Activated T-cell treated with anti-CD3 and anti-CD28 coated beads, Interleukin-2, amount 50 U/mL, for 72 hours (primary cell): ENCODE results near the gene GGTLC1. TPM values are rescaled to one million over a fixed set of nuclear protein-coding genes. Genes with fewer than 3 reads are reported as not detected.

Source experiments
- ATAC-seq, 2 donors: fragments of 150-1000 bp; cut with Tn5 transposase; replicated peaks in 1 of 2; 2 replicates each; pipeline ENCODE4 v1.10.0; 2021; ENCODE audit warnings: moderate library complexity in 2 of 2, mild to moderate bottlenecking in 1 of 2
- DNase-seq, 2 donors: peaks; one replicate each; pipeline ENCODE4 v3.0.0; 2021 to 2022; ENCODE audit warnings: mixed read lengths in 1 of 2
- H3K27ac Mint-ChIP-seq: one replicate; pipeline ENCODE4 v1.8.0; 2022; ENCODE audit warnings: mild to moderate bottlenecking, moderate library complexity, mixed read lengths
- H3K27me3 Mint-ChIP-seq: one replicate; pipeline ENCODE4 v1.8.0; 2022; ENCODE audit warnings: low read depth, mixed read lengths
- H3K36me3 Mint-ChIP-seq, 2 donors: one replicate each; pipeline ENCODE4 v1.8.0; 2022; ENCODE audit warnings: mixed read lengths in 2 of 2, mild to moderate bottlenecking in 1 of 2; ENCODE audit not compliant: insufficient read depth in 2 of 2
- H3K4me1 Mint-ChIP-seq: one replicate; pipeline ENCODE4 v1.8.0; 2022; ENCODE audit warnings: low read depth, mixed read lengths
- H3K4me3 Mint-ChIP-seq, 2 donors: one replicate each; pipeline ENCODE4 v1.8.0; 2022; ENCODE audit warnings: mild to moderate bottlenecking in 2 of 2, mixed read lengths in 2 of 2, moderate library complexity in 2 of 2
- H3K9me3 Mint-ChIP-seq, 2 donors: one replicate each; pipeline ENCODE4 v1.8.0; 2022; ENCODE audit warnings: mixed read lengths in 2 of 2
- total RNA-seq, 2 donors: library from RNA; stranded (reverse); gene quantifications; one replicate each; pipeline ENCODE4 v1.2.3, GENCODE V29; 2022

GGTLC1 gene
- total RNA-seq, 2 donors from 2014 or later: not detected

DNA sequence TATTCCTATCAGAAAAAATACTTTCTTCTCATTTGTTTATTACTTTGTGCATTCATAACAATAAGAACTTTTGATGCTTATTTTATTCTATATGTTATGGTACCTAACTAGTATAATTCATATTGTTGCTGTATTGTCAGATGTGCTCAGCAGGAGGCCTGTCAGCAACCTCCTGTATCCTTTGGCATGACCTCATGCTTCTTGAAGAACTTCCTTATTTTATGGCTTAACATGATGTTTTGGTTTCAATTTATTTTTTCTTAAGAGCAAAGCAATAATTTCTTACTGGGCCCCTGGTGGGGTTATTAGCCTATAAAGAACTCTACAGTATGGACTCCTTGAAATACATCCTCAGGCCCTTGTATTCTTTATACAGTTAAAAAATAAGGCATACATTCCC is 17.3 kb downstream of the GGTLC1 start:
- Mint-ChIP-seq H3K27me3 (peaks cover 27% of the 10 kb centered on the region), H3K9me3 (no peaks in the 10 kb centered on the region), H3K4me1 (peaks cover 16% of the 10 kb centered on the region), H3K36me3 (peaks cover 0 to 2% of the 10 kb centered on the region in 2 donors), H3K27ac (no peak overlapping the region), H3K4me3 (no peak overlapping the region)
- DNase-seq (no peak), ATAC-seq (no peak)

DNA sequence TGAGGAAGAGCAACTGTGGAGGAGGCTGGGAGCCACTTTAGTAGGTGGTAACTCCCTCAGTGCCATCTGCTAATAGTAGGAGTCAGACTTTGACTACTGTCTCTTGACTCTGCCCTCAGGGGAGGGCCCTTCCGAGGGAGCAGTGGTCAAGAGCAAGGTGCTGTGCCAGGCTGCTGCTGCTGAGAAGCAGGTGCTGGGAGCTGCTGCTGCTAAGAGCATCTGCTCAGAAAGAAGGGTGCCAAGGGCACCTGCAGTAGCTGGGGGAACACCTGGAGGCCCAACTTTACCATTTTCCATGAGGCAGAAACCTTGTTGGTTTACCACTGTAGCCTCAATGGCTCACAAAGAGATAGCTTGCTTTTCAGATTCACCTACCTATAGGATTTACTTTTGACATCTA is 18.5 kb downstream of the GGTLC1 start:
- peaks cover 0 to 4% of the 10 kb centered on the region in 2 donors for H3K9me3 Mint-ChIP-seq
- no peak overlapping the region for H3K4me3 Mint-ChIP-seq
- no peak for DNase-seq
- H3K27ac Mint-ChIP-seq: no peak overlapping the region
- peaks cover 0 to 6% of the 10 kb centered on the region in 2 donors for H3K36me3 Mint-ChIP-seq
- H3K4me1 Mint-ChIP-seq: peaks cover 16% of the 10 kb centered on the region
- H3K27me3 Mint-ChIP-seq: peaks cover 27% of the 10 kb centered on the region
- ATAC-seq: peak in 1 of 2 donors; percentile 36

GRCh38 chr20:23967616-23967979 is 21.0 kb downstream of the GGTLC1 start:
- Mint-ChIP-seq H3K36me3 (peaks cover 0 to 6% of the 10 kb centered on the region in 2 donors), H3K9me3 (peaks cover 2 to 4% of the 10 kb centered on the region in 2 donors), H3K4me1 (peaks cover 16% of the 10 kb centered on the region), H3K27me3 (peaks cover 13% of the 10 kb centered on the region), H3K4me3 (no peak overlapping the region), H3K27ac (no peak overlapping the region)
- ATAC-seq (no peak), DNase-seq (no peak)

- no peak overlapping the region for H3K27ac Mint-ChIP-seq
- ATAC-seq (no peak), DNase-seq (no peak)
- peaks cover 13% of the 10 kb centered on the region for H3K27me3 Mint-ChIP-seq
- H3K36me3 Mint-ChIP-seq: peaks cover 0 to 9% of the 10 kb centered on the region in 2 donors
- H3K4me1 Mint-ChIP-seq: peaks cover 16% of the 10 kb centered on the region
- H3K4me3 Mint-ChIP-seq: no peak overlapping the region
- H3K9me3 Mint-ChIP-seq: peaks cover 2 to 4% of the 10 kb centered on the region in 2 donors
Measured at GRCh38 chr20:23966927-23967615, 21.5 kb downstream of the GGTLC1 start.

DNA sequence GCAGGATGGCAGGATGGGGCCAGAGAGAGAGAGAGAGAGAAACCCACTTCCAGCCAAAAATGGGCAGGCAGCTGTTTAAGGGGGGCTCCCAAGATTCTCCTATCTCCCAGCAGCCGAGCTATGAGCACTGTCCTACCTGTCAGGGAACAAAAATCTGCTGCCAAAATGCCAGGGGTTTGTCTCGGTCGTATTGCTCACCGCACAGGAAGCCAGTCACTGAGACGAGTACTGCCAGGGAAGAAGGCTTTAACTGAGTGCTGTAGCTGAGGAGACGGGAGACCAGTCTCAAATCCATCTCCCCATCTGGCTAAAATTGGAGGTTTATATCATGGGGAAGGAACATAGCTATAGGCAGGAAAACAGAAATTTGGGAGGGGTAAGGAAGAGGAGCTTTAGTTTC is 22.3 kb downstream of the GGTLC1 start:
- peaks cover 2 to 4% of the 10 kb centered on the region in 2 donors for H3K9me3 Mint-ChIP-seq
- H3K27ac Mint-ChIP-seq: no peak overlapping the region
- DNase-seq (no peak), ATAC-seq (no peak)
- H3K36me3 Mint-ChIP-seq: peaks cover 0 to 9% of the 10 kb centered on the region in 2 donors
- H3K4me1 Mint-ChIP-seq: peaks cover 16% of the 10 kb centered on the region
- no peak overlapping the region for H3K4me3 Mint-ChIP-seq
- peaks cover 13% of the 10 kb centered on the region for H3K27me3 Mint-ChIP-seq

DNA sequence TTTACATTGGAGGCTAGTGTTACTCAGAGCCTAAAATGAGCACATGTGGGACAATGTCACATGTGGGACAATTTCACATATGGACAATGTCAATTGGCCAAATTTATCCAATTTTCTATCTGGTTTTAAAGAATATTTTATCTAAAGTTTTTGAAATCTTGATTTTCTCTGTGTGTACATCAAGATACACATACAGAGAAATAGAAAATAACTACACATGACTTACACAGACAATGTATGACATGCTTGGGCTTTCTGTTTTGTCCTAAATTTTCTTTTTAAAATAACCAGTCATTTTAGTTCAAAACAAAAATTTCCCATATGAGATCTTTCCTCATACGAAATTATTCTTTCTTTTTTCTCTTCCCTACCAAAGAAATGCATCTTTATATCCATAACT is 24.6 kb downstream of the GGTLC1 start:
- Mint-ChIP-seq H3K36me3 (peaks cover 0 to 11% of the 10 kb centered on the region in 2 donors), H3K4me1 (peaks cover 3% of the 10 kb centered on the region), H3K9me3 (peaks cover 4% of the 10 kb centered on the region in 2 donors), H3K4me3 (no peak overlapping the region), H3K27me3 (peaks cover 27% of the 10 kb centered on the region), H3K27ac (no peak overlapping the region)
- ATAC-seq (no peak), DNase-seq (no peak)

DNA sequence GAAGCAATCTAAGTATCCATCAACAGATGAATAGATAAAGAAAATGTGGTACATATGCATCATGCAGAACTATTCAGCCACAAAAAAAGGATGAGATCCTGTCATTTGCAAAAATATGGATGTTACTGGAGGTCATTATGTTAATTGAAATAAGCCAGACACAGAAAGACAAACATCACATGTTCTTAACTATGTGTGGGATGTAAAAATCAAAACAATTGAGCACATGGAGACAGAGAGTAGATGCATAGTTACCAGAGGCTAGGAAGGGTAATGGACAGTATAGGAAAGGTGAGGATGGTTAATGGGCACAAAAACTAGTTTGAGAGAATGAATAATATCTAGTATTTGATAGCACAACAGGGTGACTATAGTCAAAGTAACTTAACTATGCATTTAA is 26.3 kb downstream of the GGTLC1 start:
- Mint-ChIP-seq H3K4me1 (no peaks in the 10 kb centered on the region), H3K4me3 (no peak overlapping the region), H3K9me3 (peaks cover 4% of the 10 kb centered on the region in 2 donors), H3K36me3 (peaks cover 0 to 11% of the 10 kb centered on the region in 2 donors), H3K27ac (no peak overlapping the region), H3K27me3 (peaks cover 18% of the 10 kb centered on the region)
- ATAC-seq (no peak), DNase-seq (no peak)

DNA sequence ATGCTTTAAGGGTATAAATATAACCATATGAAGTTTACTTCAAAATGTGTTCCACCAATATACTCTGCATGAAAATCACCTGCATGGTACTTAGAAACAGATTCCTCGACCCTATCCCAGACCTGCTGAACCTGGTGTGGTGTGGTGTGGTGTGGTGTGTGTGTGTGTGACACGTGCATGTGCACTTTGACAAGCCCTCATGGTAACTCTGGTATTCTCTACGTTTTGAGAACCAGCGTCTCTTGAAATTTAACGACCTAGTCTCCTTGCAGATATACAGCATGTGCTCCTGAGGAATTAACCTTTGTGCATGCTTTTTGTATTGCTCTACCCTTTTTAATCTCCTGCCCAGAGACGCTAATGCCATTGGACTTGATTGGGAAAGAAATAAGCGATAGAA is 29.5 kb downstream of the GGTLC1 start:
- Mint-ChIP-seq H3K27me3 (peaks cover 18% of the 10 kb centered on the region), H3K9me3 (peaks cover 0 to 4% of the 10 kb centered on the region in 2 donors), H3K4me3 (no peak overlapping the region), H3K27ac (no peak overlapping the region), H3K36me3 (peaks cover 0 to 5% of the 10 kb centered on the region in 2 donors), H3K4me1 (peaks cover 4% of the 10 kb centered on the region)
- no peak for ATAC-seq
- DNase-seq: no peak

- H3K4me3 Mint-ChIP-seq: no peak overlapping the region
- peaks cover 0 to 1% of the 10 kb centered on the region in 2 donors for H3K36me3 Mint-ChIP-seq
- H3K27me3 Mint-ChIP-seq: peaks cover 20% of the 10 kb centered on the region
- no peak overlapping the region for H3K27ac Mint-ChIP-seq
- peaks cover 0 to 2% of the 10 kb centered on the region in 2 donors for H3K9me3 Mint-ChIP-seq
- H3K4me1 Mint-ChIP-seq: peaks cover 4% of the 10 kb centered on the region
- ATAC-seq (no peak), DNase-seq (no peak)
Measured at GRCh38 chr20:23955896-23956295, 32.7 kb downstream of the GGTLC1 start.

DNA sequence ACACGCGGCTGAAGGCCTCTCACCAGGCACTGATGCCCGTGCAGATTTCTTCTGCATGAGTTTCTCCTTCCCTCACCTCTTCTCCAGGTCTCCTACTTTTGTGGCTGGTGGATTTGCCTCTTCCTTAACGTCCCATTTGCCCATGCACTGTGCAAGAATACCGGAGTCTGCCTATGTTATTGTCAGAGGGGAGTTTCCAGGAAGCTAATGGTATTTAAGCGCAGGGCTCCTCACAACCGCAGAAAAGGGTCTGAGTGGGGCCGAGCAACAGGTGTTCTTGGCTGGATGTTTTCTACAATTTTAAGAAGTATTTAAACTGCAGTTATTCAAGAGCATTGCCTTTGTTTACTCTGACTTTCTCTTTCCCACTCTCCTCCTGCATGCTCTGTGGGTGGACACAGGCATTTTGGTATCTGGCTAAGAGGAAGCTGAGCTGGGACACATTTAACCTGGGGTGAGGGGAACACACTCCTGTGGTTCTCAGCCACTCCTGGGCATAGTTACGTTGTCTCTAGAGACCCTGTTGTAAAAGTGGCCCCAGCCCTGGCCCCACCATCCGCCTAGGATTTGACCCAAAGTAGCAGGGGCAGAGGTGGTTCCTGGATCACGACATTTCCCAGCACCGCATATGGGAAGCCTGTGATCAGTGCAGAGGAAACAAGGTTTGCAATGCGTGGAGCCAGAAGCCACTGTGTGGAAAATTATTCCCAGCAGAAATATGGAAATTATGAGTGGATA is 34.4 kb downstream of the GGTLC1 start:
- ATAC-seq (no peak), DNase-seq (no peak)
- Mint-ChIP-seq H3K4me1 (peaks cover 4% of the 10 kb centered on the region), H3K27ac (no peak overlapping the region), H3K27me3 (peaks cover 8% of the 10 kb centered on the region), H3K4me3 (no peak overlapping the region), H3K36me3 (no peaks in the 10 kb centered on the region), H3K9me3 (no peaks in the 10 kb centered on the region)

GRCh38 chr20:23946206-23946605 is 42.4 kb downstream of the GGTLC1 start:
- no peak overlapping the region for H3K4me3 Mint-ChIP-seq
- H3K27me3 Mint-ChIP-seq: peaks cover 6% of the 10 kb centered on the region
- H3K9me3 Mint-ChIP-seq: no peaks in the 10 kb centered on the region
- H3K36me3 Mint-ChIP-seq: no peaks in the 10 kb centered on the region
- ATAC-seq (no peak), DNase-seq (no peak)
- no peak overlapping the region for H3K27ac Mint-ChIP-seq
- H3K4me1 Mint-ChIP-seq: no peaks in the 10 kb centered on the region

GRCh38 chr20:23943304-23943703 is 45.3 kb downstream of the GGTLC1 start:
- Mint-ChIP-seq H3K4me1 (no peaks in the 10 kb centered on the region), H3K27me3 (peaks cover 4% of the 10 kb centered on the region), H3K4me3 (no peak overlapping the region), H3K27ac (no peak overlapping the region), H3K36me3 (no peaks in the 10 kb centered on the region), H3K9me3 (no peaks in the 10 kb centered on the region)
- ATAC-seq (no peak), DNase-seq (no peak)

DNA sequence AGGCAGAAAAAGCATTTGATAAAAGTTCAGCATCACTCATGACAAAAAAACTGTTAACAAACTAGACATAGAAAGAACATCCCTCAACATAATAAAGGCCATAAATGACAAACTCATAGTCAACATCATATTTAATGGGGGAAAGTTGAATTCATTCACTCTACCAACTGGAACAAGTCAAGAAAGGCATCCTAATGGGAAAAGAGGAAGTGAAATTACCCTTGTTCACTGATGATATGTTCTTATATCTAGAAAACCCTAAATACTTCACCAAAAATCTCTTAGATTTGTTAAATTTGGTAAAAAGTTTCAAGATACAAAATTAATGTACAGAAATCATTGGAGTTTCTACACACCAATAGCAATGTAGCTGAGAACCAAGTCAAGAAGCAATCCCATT is 48.9 kb downstream of the GGTLC1 start:
- no peaks in the 10 kb centered on the region for H3K9me3 Mint-ChIP-seq
- ATAC-seq (no peak), DNase-seq (no peak)
- H3K4me3 Mint-ChIP-seq: no peak overlapping the region
- H3K4me1 Mint-ChIP-seq: no peaks in the 10 kb centered on the region
- H3K36me3 Mint-ChIP-seq: no peaks in the 10 kb centered on the region
- H3K27me3 Mint-ChIP-seq: no peaks in the 10 kb centered on the region
- H3K27ac Mint-ChIP-seq: no peak overlapping the region
